Astrocyte (in vitro differentiated cells and primary cell): ENCODE data around the gene SPIC. TPM values are rescaled to one million over a fixed set of nuclear protein-coding genes. Genes with fewer than 3 reads are reported as not detected.

Experiments
- total RNA-seq: library from RNA; stranded (reverse); gene quantifications from 2 replicates; pipeline ENCODE4 v1.2.1, GENCODE V29; 2021

SPIC gene
- total RNA-seq, 1 donor from 2014 or later: not detected

Other genes with a start within 250 kb of the SPIC start
- 14.7 and 19.3 TPM in 2 replicates for gene UTP20, start 195.2 kb upstream of the SPIC start, total RNA-seq
- 100 and 129 TPM in 2 replicates for gene ARL1, start 67.6 kb upstream of the SPIC start, total RNA-seq
- gene MYBPC1, start 119.6 kb downstream of the SPIC start, total RNA-seq: 0.31 TPM in 1 of 2 replicates, not detected in the other
- 22.2 TPM in 2 replicates for gene CHPT1, start 222.3 kb downstream of the SPIC start, total RNA-seq